GM12875 (cell line): ENCODE measurements around the gene MLXIPL.

ENCODE experiments used
- H3K4me3 ChIP-seq: one replicate; pipeline ENCODE4 v1.5.1; 2011; ENCODE audit warnings: low read depth, low read length, control low read depth
- TF ChIP-seq, protein P1 (sequence below): IDR thresholded peaks from 2 replicates; pipeline ENCODE4 v1.5.1; 2011; ENCODE audit warnings: low read depth, mild to moderate bottlenecking, control low read depth, inconsistent platforms, low read length, moderate library complexity, borderline replicate concordance; ENCODE audit not compliant: insufficient read depth

MLXIPL gene

GRCh38 chr7:73578342-73579128 is 45.8 kb downstream of the MLXIPL start, which contains the start of gene TBL2:
Gene TBL2, minus strand, starts transcription at chr7:73578579. Its CDS starts 30 bp downstream, at chr7:73578549.
- H3K4me3 ChIP-seq, result peak within 1 kb of the TSS; percentile 91
- TF ChIP-seq, protein P1, sequence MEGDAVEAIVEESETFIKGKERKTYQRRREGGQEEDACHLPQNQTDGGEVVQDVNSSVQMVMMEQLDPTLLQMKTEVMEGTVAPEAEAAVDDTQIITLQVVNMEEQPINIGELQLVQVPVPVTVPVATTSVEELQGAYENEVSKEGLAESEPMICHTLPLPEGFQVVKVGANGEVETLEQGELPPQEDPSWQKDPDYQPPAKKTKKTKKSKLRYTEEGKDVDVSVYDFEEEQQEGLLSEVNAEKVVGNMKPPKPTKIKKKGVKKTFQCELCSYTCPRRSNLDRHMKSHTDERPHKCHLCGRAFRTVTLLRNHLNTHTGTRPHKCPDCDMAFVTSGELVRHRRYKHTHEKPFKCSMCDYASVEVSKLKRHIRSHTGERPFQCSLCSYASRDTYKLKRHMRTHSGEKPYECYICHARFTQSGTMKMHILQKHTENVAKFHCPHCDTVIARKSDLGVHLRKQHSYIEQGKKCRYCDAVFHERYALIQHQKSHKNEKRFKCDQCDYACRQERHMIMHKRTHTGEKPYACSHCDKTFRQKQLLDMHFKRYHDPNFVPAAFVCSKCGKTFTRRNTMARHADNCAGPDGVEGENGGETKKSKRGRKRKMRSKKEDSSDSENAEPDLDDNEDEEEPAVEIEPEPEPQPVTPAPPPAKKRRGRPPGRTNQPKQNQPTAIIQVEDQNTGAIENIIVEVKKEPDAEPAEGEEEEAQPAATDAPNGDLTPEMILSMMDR, result peak; percentile 22; the same call in 1 of the 2 replicates

DNA sequence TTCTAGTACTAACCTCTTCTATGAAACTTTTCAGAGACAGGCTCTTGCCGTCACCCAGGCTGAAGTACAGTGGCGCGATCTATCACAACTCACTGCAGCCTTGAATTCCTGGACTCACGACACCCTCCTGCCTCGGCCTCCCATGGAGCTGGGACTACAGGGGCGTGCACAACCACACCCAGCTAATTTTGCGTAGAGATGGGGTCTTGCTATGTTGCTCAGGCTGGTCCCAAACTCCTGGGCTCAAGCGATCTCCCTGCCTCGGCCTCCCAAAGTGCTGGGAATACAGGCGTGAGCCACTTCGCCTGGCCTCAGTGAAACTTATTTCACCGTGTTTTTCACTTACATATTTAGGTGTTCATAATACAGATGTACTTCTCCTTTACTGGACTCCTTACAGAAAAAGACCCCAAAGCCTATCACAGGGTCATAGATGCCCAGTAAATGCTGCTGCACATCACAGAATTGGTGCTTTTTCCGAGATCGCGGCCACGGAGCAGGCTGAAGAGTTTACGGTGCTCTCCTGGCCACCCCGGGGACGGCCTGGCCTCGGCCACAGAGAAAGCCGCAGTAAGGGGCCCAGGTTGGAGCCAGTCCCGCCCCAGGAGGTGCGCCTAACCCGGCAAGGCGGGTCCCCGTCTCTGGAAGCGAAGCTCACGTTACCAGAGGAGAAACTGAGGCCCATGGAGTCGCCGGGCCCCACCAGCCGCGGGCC is 46.5 kb downstream of the MLXIPL start:
- TF ChIP-seq, protein P1, result no peak
- peak overlapping the region; percentile 91 for H3K4me3 ChIP-seq

GRCh38 chr7:73573791-73574190 is 50.5 kb downstream of the MLXIPL start:
- TF ChIP-seq, protein P1, result no peak
- H3K4me3 ChIP-seq, result no peak overlapping the region

DNA sequence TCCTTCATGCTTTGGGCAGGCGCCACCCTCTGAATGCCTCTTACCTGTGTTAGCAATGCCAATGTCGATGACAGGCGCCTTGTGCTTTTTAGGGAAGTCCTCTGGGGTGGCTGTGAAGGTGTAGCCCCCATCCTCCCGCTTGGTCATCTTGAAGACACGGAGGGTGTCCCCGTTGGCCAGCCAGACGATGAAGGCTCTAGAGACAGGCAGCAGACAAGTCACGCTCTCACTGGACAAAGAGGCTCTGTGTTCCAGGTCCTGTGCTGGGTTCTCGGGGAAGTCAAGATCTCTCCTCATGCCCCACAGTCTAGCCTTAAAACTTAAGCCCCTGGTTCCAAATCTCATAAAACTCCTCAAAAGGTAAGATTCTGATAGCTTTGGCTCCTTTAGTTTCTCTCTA is 51.0 kb downstream of the MLXIPL start:
- TF ChIP-seq, protein P1, result no peak
- H3K4me3 ChIP-seq, result no peak overlapping the region

DNA sequence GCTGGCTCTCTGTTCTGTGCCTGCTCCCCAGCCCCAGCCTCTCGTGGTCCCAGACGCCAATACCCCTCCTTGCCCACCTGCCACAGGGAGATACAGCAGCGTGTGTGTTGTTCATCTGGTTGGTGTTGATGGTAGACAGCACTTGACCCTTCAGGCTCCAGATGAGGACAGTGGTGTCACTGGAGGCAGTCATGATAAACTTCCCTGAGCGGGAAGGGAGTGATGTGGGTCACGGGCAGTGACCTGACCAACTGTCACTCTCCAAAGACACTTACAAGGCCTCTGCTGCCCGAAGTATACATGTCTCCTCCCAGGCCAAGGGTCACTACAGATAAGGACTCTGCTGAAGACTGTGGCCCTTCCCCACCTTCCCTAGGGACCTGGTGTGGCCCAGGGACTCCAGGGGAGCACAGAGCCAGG is 51.5 kb downstream of the MLXIPL start:
- TF ChIP-seq, protein P1, result no peak
- no peak overlapping the region for H3K4me3 ChIP-seq

- H3K4me3 ChIP-seq, result no peak overlapping the region
- TF ChIP-seq, protein P1, result no peak
Observed at GRCh38 chr7:73570977-73571376, 53.3 kb downstream of the MLXIPL start.
